Heart right ventricle (tissue), 16 donors: Measurements from ENCODE around the gene KRTAP5-8. TPM values are rescaled to one million over a fixed set of nuclear protein-coding genes. Genes with fewer than 3 reads are reported as not detected.
A peak's percentile ranks its signal among the peaks of the same experiment; 100 is the strongest.

Source experiments
- ATAC-seq, 8 donors: fragments of 200-7000 bp; cut with Tn5 transposase; one replicate each; pipeline ENCODE4 v1.9.1; 2020; ENCODE audit warnings: mild to moderate bottlenecking in 8 of 8, moderate library complexity in 8 of 8, moderate number of reproducible peaks in 1 of 8
- DNase-seq, 2 donors: peaks; one replicate each; pipeline ENCODE4 v3.0.0-alpha.2; 2020
- H3K27ac ChIP-seq, 10 donors: fragments of 200-600 bp; sonication (generic) in 2 of 10; one replicate each; pipeline versions ENCODE4 v1.5.0 to v1.8.0; 2020 to 2022; ENCODE audit warnings: mild to moderate bottlenecking in 3 of 10
- H3K27me3 ChIP-seq, 7 donors: fragments of 200-600 bp; one replicate each; pipeline ENCODE4 v1.8.0; 2021 to 2022; ENCODE audit warnings: mild to moderate bottlenecking in 2 of 7
- H3K36me3 ChIP-seq, 9 donors: fragments of 200-600 bp; sonication (generic) in 1 of 9; one replicate each; pipeline versions ENCODE4 v1.5.0 to v1.8.0; 2020 to 2022; ENCODE audit warnings: mild to moderate bottlenecking in 2 of 9
- H3K4me1 ChIP-seq, 9 donors: fragments of 200-600 bp; sonication (generic) in 1 of 9; one replicate each; pipeline versions ENCODE4 v1.5.0 to v1.8.0; 2020 to 2022; ENCODE audit warnings: mild to moderate bottlenecking in 4 of 9
- H3K4me3 ChIP-seq, 10 donors: fragments of 200-600 bp; sonication (generic) in 2 of 10; one replicate each; pipeline versions ENCODE4 v1.5.0 to v1.8.0; 2020 to 2022; ENCODE audit warnings: mild to moderate bottlenecking in 7 of 10, moderate library complexity in 2 of 10
- H3K9me3 ChIP-seq, 11 donors: fragments of 200-600 bp in 10 of 11; sonication (generic) in 2 of 11; one replicate each; pipeline versions ENCODE4 v1.5.0 to v1.8.0; 2013 to 2022; ENCODE audit warnings: mild to moderate bottlenecking in 2 of 11, control low read depth in 1 of 11, moderate library complexity in 1 of 11
- CTCF ChIP-seq, 9 donors: fragments of 200-600 bp; sonication (generic) in 2 of 9; IDR thresholded peaks; one replicate each; pipeline versions ENCODE4 v1.5.0 to v1.8.0; 2021 to 2022; ENCODE audit warnings: antibody characterized with exemption in 9 of 9, mild to moderate bottlenecking in 5 of 9, moderate library complexity in 1 of 9
- WGBS, 2 donors: extraction: QIAGEN DNeasy Blood & Tissue Kit; methylation state at CpG; one replicate each; pipeline ENCODE4 v1.1.7; 2013; ENCODE audit warnings: inconsistent platforms in 1 of 2; 5-methylcytosine and 5-hydroxymethylcytosine counted together
- intact Hi-C, 10 donors: fragments of 100-400 bp; cut with DNase I; formaldehyde crosslinking; loops; one replicate each; pipeline versions ENCODE4 v1.11.1 to v1.14.2; 2022
- polyA plus RNA-seq, 2 donors: library from polyadenylated mRNA; stranded (reverse); fragments of 200-250 nt; gene quantifications; one replicate each; pipeline ENCODE4 v1.2.3, GENCODE V29; 2013
- total RNA-seq, 10 donors: library from RNA; stranded (reverse); fragmentation: NEBNext Ultra II Directional in 3 of 10; extraction: Animal tissue kit (Norgen Biotek cat#: 25700) in 3 of 10; gene quantifications; one replicate each; pipeline versions ENCODE4 v1.2.1 to v1.2.4, GENCODE V29; 2021 to 2023
- donor health status: Arrhythmogenic right ventricular cardiomyopathy.
- donor health status: ischemic (EF 13 %, LVEDD 7.1; RV severe dilation, severe dysfunction).
- donor health status: healthy with polysubstance abuse.
- donor health status: DM: no; HTN: yes; CAD: no.
- donor health status: DM: no; HTN: no; CAD: no.
- donor health status: ischemic (EF 25% LVEDD 6.9; RV normal size, moderate dysfunction).
- donor health status: ischemic (EF 25% LVEDD 5.7; RV mildly dilated, moderate dysfunction).
- donor health status: healthy.
- donor health status: DM: yes; HTN: yes; CAD: no.
- donor health status: Ischemic cardiomyopathy.
- donor health status: ischemic (EF 35%, LVEDD 5.7; RV mildly dilated, moderate dysfunction).
- donor health status: nonischemic (EF 11% LVEDD 7.7; RV severe dilation, severe dysfunction).
- donor health status: DM: yes; HTN: yes; CAD: no.
- donor health status: PGD.
- donor health status: ischemic (EF 29% LVEDD 5.4; RV normal size, mild dysfunction).
- donor health status: nonischemic (EF 23%, LVEDD 6.1; RV moderate dilation, normal function).

The KRTAP5-8 gene
- total and polyA plus RNA-seq, 12 donors = not detected

GRCh38 chr11:71545405-71545966 lies 7.7 kb downstream of the KRTAP5-8 start:
- 83 to 87% methylated on average over 12 of the region's 12 CpGs for WGBS, 2 donors
- peaks cover 0 to 26% (median 0%) of the 10 kb centered on the region in 9 donors for H3K4me1 ChIP-seq
- intact Hi-C loops = no loop called here
- H3K4me3 ChIP-seq = no peak overlapping the region
- ATAC-seq = no peak
- no peak for TF ChIP-seq CTCF (IDR thresholded peaks at IDR 0.05)
- no peak for DNase-seq
- no peak overlapping the region for H3K27ac ChIP-seq
- peaks cover 0 to 4% (median 0%) of the 10 kb centered on the region in 11 donors for H3K9me3 ChIP-seq
- H3K36me3 ChIP-seq = no peaks in the 10 kb centered on the region
- H3K27me3 ChIP-seq = peaks cover 0 to 22% (median 3%) of the 10 kb centered on the region in 7 donors

- no peak within 1 kb of the TSS for H3K27ac ChIP-seq
- no peaks in the 10 kb centered on the region for H3K36me3 ChIP-seq
- DNase-seq (no peak), ATAC-seq (peak in 1 of 8 donors; percentile 35)
- intact Hi-C loops = no loop called here
- TF ChIP-seq CTCF (IDR thresholded peaks at IDR 0.05) = no peak
- peaks cover 0 to 18% (median 3%) of the 10 kb centered on the region in 7 donors for H3K27me3 ChIP-seq
- peaks cover 0 to 26% (median 0%) of the 10 kb centered on the region in 9 donors for H3K4me1 ChIP-seq
- WGBS, 2 donors = 54 to 67% methylated on average over 5 of the region's 5 CpGs
- H3K9me3 ChIP-seq = no peaks in the 10 kb centered on the region
- no peak within 1 kb of the TSS for H3K4me3 ChIP-seq
Observed at GRCh38 chr11:71548120-71548519, 10.3 kb downstream of the KRTAP5-8 start, which contains the start of gene KRTAP5-9. KRTAP5-9 (plus strand) TSS chr11:71548420; CDS start chr11:71548658, 238 bp downstream.

GRCh38 chr11:71548716-71549151 lies 10.9 kb downstream of the KRTAP5-8 start:
- H3K4me3 ChIP-seq = no peak overlapping the region
- no peaks in the 10 kb centered on the region for H3K36me3 ChIP-seq
- ATAC-seq (no peak), DNase-seq (no peak)
- H3K9me3 ChIP-seq = no peaks in the 10 kb centered on the region
- H3K4me1 ChIP-seq = peaks cover 0 to 26% (median 0%) of the 10 kb centered on the region in 9 donors
- WGBS, 2 donors = 41 to 45% methylated on average over 5 of the region's 5 CpGs
- H3K27ac ChIP-seq = no peak overlapping the region
- H3K27me3 ChIP-seq = peaks cover 0 to 18% (median 3%) of the 10 kb centered on the region in 7 donors
- intact Hi-C loops = no loop called here
- TF ChIP-seq CTCF (IDR thresholded peaks at IDR 0.05) = no peak

GRCh38 chr11:71551711-71552110 lies 13.9 kb downstream of the KRTAP5-8 start:
- Histone ChIP-seq H3K9me3 (no peaks in the 10 kb centered on the region), H3K27me3 (peaks cover 0 to 14% (median 3%) of the 10 kb centered on the region in 7 donors), H3K4me1 (peaks cover 0 to 26% (median 0%) of the 10 kb centered on the region in 9 donors), H3K27ac (no peak overlapping the region), H3K4me3 (no peak overlapping the region), H3K36me3 (no peaks in the 10 kb centered on the region)
- WGBS, 2 donors = 95 to 100% methylated on average over 1 of the region's 1 CpG
- DNase-seq = no peak
- ATAC-seq = no peak
- intact Hi-C loops = no loop called here
- no peak for TF ChIP-seq CTCF (IDR thresholded peaks at IDR 0.05)
